Stomach (tissue), 9 donors: ENCODE measurements around the gene TOP2A. TPM values are rescaled to one million over a fixed set of nuclear protein-coding genes. Genes with fewer than 3 reads are reported as not detected.
"Not testable (repeated sequence)": the region's sequence is repeated elsewhere in the genome, so short reads cannot be mapped to it uniquely, and the experiment has no call there.

Source experiments
- DNase-seq, 2 donors: peaks; one replicate each; pipeline versions ENCODE4 v3.0.0 to v3.0.0-alpha.2; 2013 to 2019
- H3K27ac ChIP-seq, 5 donors: fragments of 200-600 bp in 4 of 5; sonication (generic) in 4 of 5; one replicate each; pipeline ENCODE4 v1.5.1; 2013 to 2019; ENCODE audit warnings: mild to moderate bottlenecking in 1 of 5, moderate library complexity in 1 of 5
- H3K27me3 ChIP-seq, 3 donors: fragments of 200-600 bp; sonication (generic); one replicate each; pipeline ENCODE4 v1.5.1; 2017 to 2019; ENCODE audit warnings: mixed run types in 1 of 3
- H3K36me3 ChIP-seq, 4 donors: fragments of 200-600 bp; sonication (generic); 1 replicate in 3 of 4; 2 replicates in 1 of 4; pipeline ENCODE4 v1.5.1; 2016 to 2019
- H3K4me1 ChIP-seq, 4 donors: fragments of 200-600 bp; sonication (generic); one replicate each; pipeline ENCODE4 v1.5.1; 2016 to 2019
- H3K4me3 ChIP-seq, 4 donors: fragments of 200-600 bp; sonication (generic) in 3 of 4; one replicate each; pipeline ENCODE4 v1.5.1; 2016 to 2019; ENCODE audit warnings: mild to moderate bottlenecking in 1 of 4
- H3K9me3 ChIP-seq, 4 donors: fragments of 200-600 bp; sonication (generic); one replicate each; pipeline ENCODE4 v1.5.1; 2016 to 2019
- EP300 ChIP-seq: sonication (generic); formaldehyde crosslinking; IDR thresholded peaks from one replicate; pipeline ENCODE4 v1.6.1; 2017; ENCODE audit warnings: antibody characterized with exemption
- POLR2A ChIP-seq, 4 donors: fragments of 450-650 bp; IDR thresholded peaks; one replicate each; pipeline ENCODE4 v1.6.1; 2016; ENCODE audit warnings: antibody characterized with exemption in 4 of 4, control low read depth in 2 of 4, mild to moderate bottlenecking in 1 of 4, moderate library complexity in 1 of 4
- POLR2AphosphoS5 ChIP-seq, 3 donors: sonication (generic); formaldehyde crosslinking; IDR thresholded peaks; one replicate each; pipeline ENCODE4 v1.6.1; 2016; ENCODE audit warnings: antibody characterized with exemption in 3 of 3
- WGBS, 5 donors: extraction: QIAGEN DNeasy Blood & Tissue Kit in 3 of 5; methylation state at CpG; one replicate each; pipeline versions ENCODE4 v1.1.5 to v1.1.7; 2013 to 2018; 5-methylcytosine and 5-hydroxymethylcytosine counted together
- intact Hi-C: fragments of 100-400 bp; cut with DNase I; formaldehyde crosslinking; loops from one replicate; pipeline ENCODE4 v1.15.1; 2023; ENCODE audit warnings: low total_unique reads
- polyA plus RNA-seq, 3 donors: library from polyadenylated mRNA; stranded (reverse); fragments of 200-250 nt; gene quantifications; one replicate each; pipeline ENCODE4 v1.2.3, GENCODE V29; 2013
- total RNA-seq, 5 donors: library from RNA; depleted of rRNA; stranded (reverse); fragments of >200 nt; gene quantifications; one replicate each; pipeline versions ENCODE4 v1.1.0 to v1.2.3, GENCODE V29; 2014 to 2016
- TF ChIP-seq, protein P1 (sequence below), 7 experiments: fragments of 450-650 bp in 4 of 7; fragments of 200-600 bp in 3 of 7; sonication (generic) in 3 of 7; IDR thresholded peaks; one replicate each; pipeline ENCODE4 v1.5.1; 2016 to 2019; ENCODE audit warnings: antibody characterized with exemption in 7 of 7, control low read depth in 2 of 7, mild to moderate bottlenecking in 1 of 7
- donor health status: healthy with polysubstance abuse.
- donor health status: Bipolar disorder and iron deficiency.
- donor health status: healthy.

TOP2A gene
- total and polyA plus RNA-seq, 8 donors, result 1.2 to 129 (median 13.2) TPM

DNA sequence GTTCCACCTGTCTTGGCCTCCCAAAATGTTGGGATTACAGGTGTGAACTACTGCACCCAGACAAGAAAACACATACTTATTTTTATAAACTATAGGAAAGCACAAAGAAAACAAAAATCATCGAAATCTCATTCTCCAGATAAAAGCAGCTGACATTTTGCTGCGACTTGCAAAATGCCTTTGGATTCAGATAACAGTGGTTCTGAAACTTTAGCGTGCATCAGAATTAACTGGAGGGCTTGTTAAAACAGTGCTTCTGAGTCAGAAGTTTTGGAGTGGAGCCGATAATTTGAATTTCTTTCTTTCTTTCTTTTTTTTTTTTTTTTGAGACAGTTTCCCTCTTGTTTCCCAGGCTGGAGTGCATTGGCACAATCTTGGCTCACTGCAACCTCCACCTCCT lies 35.4 kb downstream of the TOP2A start:
- H3K27ac ChIP-seq, result no peak overlapping the region
- H3K9me3 ChIP-seq, result no peaks in the 10 kb centered on the region
- WGBS, 5 donors, result 83 to 86% (median 84%) methylated on average over 4 of the region's 4 CpGs
- intact Hi-C loops, result no loop called here
- no peaks in the 10 kb centered on the region for H3K27me3 ChIP-seq
- TF ChIP-seq POLR2AphosphoS5 (IDR thresholded peaks at IDR 0.05), result no peak
- no peak for TF ChIP-seq EP300
- TF ChIP-seq, protein P1, sequence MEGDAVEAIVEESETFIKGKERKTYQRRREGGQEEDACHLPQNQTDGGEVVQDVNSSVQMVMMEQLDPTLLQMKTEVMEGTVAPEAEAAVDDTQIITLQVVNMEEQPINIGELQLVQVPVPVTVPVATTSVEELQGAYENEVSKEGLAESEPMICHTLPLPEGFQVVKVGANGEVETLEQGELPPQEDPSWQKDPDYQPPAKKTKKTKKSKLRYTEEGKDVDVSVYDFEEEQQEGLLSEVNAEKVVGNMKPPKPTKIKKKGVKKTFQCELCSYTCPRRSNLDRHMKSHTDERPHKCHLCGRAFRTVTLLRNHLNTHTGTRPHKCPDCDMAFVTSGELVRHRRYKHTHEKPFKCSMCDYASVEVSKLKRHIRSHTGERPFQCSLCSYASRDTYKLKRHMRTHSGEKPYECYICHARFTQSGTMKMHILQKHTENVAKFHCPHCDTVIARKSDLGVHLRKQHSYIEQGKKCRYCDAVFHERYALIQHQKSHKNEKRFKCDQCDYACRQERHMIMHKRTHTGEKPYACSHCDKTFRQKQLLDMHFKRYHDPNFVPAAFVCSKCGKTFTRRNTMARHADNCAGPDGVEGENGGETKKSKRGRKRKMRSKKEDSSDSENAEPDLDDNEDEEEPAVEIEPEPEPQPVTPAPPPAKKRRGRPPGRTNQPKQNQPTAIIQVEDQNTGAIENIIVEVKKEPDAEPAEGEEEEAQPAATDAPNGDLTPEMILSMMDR (IDR thresholded peaks at IDR 0.05), result no peak
- no peak for TF ChIP-seq POLR2A (IDR thresholded peaks at IDR 0.05)
- no peak overlapping the region for H3K4me3 ChIP-seq
- DNase-seq, result no peak
- H3K4me1 ChIP-seq, result no peaks in the 10 kb centered on the region
- no peaks in the 10 kb centered on the region for H3K36me3 ChIP-seq

DNA sequence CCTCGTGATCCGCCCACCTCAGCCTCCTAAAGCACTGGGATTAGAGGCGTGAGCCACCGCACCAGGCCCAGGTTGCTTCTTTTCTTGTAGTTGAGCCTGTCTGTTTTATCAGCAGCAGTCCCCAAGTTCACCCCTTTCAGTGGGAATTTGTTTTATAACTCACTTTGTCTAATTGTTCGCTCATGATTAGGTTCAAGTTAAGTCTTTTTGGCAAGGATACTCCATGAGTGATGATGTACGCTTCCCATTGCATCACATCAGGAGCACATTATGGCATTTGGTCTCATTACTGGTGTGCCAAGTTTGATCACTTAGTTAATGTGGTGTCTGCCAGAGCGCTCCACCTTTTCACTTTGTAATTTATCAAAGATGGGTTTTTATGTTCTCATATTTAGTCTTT lies 38.7 kb downstream of the TOP2A start:
- intact Hi-C loops, result no loop called here
- H3K4me1 ChIP-seq, result no peaks in the 10 kb centered on the region
- H3K36me3 ChIP-seq, result no peaks in the 10 kb centered on the region
- peaks cover 0 to 5% (median 0%) of the 10 kb centered on the region in 3 donors for H3K27me3 ChIP-seq
- 83 to 93% (median 87%) methylated on average over 7 of the region's 7 CpGs for WGBS, 5 donors
- H3K4me3 ChIP-seq, result no peak overlapping the region
- H3K27ac ChIP-seq, result no peak overlapping the region
- DNase-seq, result no peak
- TF ChIP-seq EP300 (no peak), POLR2A (IDR thresholded peaks at IDR 0.05) (no peak), POLR2AphosphoS5 (IDR thresholded peaks at IDR 0.05) (no peak)
- H3K9me3 ChIP-seq, result no peaks in the 10 kb centered on the region

DNA sequence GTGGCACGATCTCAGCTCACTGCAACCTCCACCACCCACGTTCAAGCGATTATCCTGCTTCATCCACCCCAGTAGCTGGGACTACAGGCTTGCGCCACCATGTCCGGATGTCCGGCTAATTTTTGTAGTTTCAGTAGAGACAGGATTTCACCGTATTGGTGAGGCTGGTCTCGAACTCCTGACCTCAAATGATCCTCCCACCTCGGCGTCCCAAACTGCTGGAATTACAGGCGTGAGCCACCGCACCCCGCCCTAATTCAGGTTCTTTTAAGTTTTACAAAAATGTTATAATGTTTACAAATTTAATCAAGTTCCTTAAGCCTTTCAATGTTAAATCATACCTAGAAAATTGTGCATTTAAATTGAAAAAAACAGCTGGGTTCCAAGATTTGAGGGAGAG lies 39.9 kb downstream of the TOP2A start:
- WGBS, 5 donors, result 81 to 90% (median 86%) methylated on average over 13 of the region's 13 CpGs
- Histone ChIP-seq H3K9me3 (peaks cover 0 to 3% (median 0%) of the 10 kb centered on the region in 4 donors), H3K27ac (no peak overlapping the region), H3K4me1 (no peaks in the 10 kb centered on the region), H3K27me3 (peaks cover 0 to 5% (median 0%) of the 10 kb centered on the region in 3 donors), H3K36me3 (no peaks in the 10 kb centered on the region), H3K4me3 (no peak overlapping the region)
- DNase-seq, result no peak
- intact Hi-C loops, result no loop called here
- no peak for TF ChIP-seq POLR2A (IDR thresholded peaks at IDR 0.05)
- TF ChIP-seq, protein P1 (IDR thresholded peaks at IDR 0.05), result no peak
- no peak for TF ChIP-seq POLR2AphosphoS5 (IDR thresholded peaks at IDR 0.05)
- TF ChIP-seq EP300, result no peak

DNA sequence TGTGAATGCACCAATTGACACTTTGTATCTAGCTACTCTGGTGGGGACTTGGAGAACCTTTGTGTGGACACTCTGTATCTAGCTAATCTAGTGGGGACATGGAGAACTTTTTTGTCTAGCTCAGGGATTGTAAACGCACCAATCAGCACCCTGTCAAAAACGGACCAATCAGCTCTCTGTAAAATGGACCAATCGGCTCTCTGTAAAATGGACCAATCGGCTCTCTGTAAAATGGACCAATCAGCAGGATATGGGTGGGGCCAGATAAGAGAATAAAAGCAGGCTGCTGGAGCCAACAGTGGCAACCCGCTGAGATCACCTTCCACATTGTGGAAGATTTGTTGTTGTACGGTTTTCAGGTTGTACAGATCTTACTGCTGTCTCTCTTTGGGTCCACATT lies 41.2 kb downstream of the TOP2A start:
- 74 to 84% (median 77%) methylated on average over 6 of the region's 6 CpGs for WGBS, 5 donors
- H3K4me3 ChIP-seq, H3K9me3 ChIP-seq, DNase-seq, H3K27ac ChIP-seq, H3K4me1 ChIP-seq, intact Hi-C loops, H3K36me3 ChIP-seq, H3K27me3 ChIP-seq: not testable (repeated sequence)

DNA sequence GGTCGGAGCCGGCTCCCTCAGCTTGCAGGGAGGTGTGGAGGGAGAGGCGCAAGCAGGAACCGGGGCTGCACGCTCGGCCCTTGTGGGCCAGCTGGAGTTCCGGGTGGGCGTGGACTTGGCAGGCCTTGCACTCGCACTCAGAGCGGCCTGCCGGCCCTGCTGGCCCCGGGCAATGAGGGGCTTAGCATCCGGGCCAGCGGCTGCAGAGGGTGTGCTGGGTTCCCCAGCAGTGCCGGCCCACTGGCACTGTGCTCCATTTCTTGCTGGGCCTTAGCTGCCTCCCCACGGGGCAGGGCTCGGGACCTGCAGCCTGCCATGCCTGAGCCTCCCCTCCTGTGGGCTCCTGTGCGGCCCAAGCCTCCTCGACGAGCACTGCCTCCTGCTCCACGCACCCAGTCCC lies 41.9 kb downstream of the TOP2A start:
- DNase-seq, result not testable (repeated sequence)

DNA sequence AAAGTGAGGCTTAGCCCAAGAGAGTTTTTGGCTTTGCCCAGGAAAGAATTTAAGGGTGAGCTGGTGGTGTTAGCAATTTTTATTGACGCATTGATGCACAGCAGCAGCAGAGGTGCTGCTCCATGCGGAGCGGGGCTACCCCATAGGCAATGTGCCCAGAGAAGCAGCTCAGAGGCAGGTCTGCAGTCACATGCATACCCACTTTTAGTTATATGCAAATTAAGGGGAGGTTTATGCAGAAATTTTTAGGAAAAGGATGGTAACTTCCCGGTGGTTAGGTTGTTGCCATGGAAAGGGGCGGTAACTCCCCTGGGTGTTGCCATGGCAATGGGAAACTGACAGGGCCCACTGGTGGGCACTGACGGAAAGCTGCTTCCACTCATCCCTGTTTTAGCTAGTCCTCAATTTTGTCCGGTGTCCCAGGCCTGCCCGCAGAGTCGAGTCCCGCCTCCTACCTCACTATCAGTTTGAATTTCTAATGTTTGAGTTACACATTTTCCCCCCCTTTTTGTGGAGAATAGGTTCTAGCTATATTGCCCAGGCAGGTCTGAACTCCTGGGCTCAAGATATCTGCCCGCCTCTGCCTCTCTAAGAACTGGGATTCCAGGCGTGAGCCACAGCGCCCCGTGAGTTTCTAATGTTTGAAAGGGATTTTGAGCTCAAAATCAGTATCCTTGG lies 42.7 kb downstream of the TOP2A start:
- intact Hi-C loops, result no loop called here
- Histone ChIP-seq H3K9me3 (peaks cover 0 to 5% (median 0%) of the 10 kb centered on the region in 4 donors), H3K36me3 (no peaks in the 10 kb centered on the region), H3K27ac (no peak overlapping the region), H3K27me3 (peaks cover 0 to 5% (median 0%) of the 10 kb centered on the region in 3 donors), H3K4me1 (no peaks in the 10 kb centered on the region), H3K4me3 (no peak overlapping the region)
- TF ChIP-seq POLR2A (IDR thresholded peaks at IDR 0.05) (no peak), EP300 (no peak)
- TF ChIP-seq, protein P1 (IDR thresholded peaks at IDR 0.05), result no peak
- DNase-seq, result no peak
- 83 to 87% (median 86%) methylated on average over 14 of the region's 14 CpGs for WGBS, 5 donors

More for the DNA sequence above, 41.9 kb downstream of the TOP2A start:
- H3K27ac ChIP-seq, H3K9me3 ChIP-seq, H3K27me3 ChIP-seq, intact Hi-C loops, H3K4me1 ChIP-seq, H3K4me3 ChIP-seq, H3K36me3 ChIP-seq: not testable (repeated sequence)
- 81 to 94% (median 90%) methylated on average over 9 to 21 of the region's 21 CpGs for WGBS, 5 donors
